HEK293 (cell line): ENCODE measurements around the gene CACNA1D.

ENCODE experiments used
- CTCF ChIP-seq: fragments of 450-650 bp; formaldehyde crosslinking; IDR thresholded peaks from 2 replicates; pipeline ENCODE4 v1.5.1; 2016; ENCODE audit warnings: missing biosample characterization, missing genetic modification characterization
- ZNF670 ChIP-seq: fragments of 450-650 bp; formaldehyde crosslinking; IDR thresholded peaks from 2 replicates; pipeline ENCODE4 v1.5.1; 2016; ENCODE audit warnings: missing biosample characterization, missing genetic modification characterization, low read depth

GRCh38 chr3:53817211-53817610 lies 322.8 kb downstream of the CACNA1D start:
- TF ChIP-seq CTCF (tag by site-specific recombination) (no peak), ZNF670 (no peak)
